ENCODE results near the gene COL23A1.
A peak's percentile ranks its signal among the peaks of the same experiment; 100 is the strongest.
"Not testable (repeated sequence)": the region's sequence is repeated elsewhere in the genome, so short reads cannot be mapped to it uniquely, and the experiment has no call there.

The COL23A1 gene

GRCh38 chr5:178249191-178249989 lies 340.8 kb downstream of the COL23A1 start:
- DNase-seq: peak; percentile 17

DNA sequence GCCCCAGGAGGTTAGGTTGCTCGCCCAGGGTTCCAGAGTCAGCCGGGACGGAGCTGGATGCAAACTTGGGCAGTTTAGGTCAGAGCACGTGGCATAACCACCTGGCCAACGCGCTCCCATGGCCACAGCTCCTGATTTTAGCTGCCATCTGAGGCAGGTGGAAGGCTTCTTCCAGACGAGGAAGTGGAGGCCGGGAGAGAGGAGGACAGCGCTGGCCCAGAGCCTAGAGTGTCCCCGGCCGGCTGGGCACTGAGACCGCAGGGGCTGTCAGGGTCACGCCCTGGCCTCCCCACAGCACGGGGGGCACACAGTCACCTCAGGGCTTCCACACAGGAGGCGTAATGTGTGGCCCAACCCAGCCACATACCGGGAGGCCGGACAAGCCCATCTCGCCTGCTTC lies 341.4 kb downstream of the COL23A1 start:
- DNase-seq: no peak

DNA sequence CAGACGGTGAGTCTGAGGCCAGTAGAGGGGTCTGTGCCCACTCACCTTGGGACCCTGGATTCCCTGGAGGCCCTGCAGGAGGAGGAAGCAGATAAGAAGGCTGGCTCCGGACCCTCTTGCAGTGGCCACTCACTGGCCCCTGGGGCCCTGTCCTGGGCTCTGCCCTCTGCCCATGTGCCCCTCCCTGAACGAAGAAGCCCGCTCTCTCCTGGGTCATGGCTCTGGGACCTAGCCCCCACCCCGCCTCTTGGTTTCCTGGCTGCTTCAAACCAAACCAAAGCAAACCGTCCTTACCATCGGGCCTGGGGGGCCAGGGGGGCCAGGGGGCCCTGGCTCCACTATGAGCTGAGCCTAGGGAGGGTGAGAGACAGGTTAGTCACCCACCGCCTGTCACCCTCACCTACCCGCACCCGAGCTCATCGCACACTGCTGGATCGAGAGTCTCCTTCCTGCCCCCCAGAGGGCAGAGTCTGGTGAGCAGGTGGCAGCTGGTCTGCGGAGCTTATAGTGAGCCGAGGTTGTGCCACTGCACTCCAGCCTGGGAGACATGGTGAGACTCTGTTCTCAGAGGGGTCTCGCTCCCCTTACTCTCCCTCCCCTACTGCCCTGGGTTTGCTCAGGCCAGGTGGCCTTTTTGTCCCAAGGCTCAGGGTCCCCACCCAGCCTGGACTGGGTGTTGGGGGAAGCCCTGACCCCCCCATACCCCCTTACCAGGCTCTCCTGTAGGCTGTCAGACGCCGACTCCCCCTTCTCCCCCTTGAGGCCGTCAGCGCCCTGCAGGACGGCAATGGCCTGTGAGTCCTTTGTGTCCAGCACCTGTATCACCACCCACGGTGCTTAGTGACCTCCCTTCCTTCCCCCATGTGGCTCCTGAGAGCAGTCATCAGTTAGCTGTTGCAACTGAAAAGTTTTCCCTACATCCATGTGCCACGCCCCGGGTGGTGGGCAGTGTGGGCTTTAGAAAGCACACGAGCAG lies 342.4 kb downstream of the COL23A1 start:
- DNase-seq: no peak

DNA sequence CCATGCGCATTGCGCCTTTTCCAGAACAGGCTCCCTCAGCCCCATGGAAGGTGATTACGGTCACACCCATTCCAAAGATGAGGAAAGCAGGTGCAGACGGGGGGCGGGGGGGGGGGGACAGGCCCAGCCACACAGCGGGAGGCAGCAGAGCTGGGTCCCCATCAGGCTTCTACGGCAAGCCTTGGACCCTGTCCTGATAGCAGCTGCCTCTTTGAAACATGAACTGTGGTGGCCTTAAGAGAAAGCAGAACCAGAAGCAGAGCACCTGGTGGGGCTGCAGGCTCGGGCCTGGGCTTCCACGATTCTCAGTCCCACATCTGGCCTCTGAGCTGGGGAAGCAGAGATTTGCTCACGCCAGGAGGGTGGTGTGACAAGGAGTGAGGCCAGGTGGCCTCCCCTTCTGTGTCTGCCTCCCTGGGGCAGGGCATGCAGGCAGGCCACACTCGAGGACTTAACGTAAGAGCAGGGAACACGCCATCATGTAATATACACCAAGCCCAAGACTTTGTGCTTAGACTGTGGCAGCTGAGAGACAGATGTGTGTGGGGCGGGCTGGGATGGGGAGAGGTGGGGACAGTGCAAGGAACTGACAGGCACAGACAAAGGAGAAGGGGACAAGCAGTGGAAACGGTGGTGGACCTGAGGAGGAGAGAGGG lies 343.4 kb downstream of the COL23A1 start:
- DNase-seq: no peak

GRCh38 chr5:178245389-178245788 lies 344.8 kb downstream of the COL23A1 start:
- no peak for DNase-seq

GRCh38 chr5:178244576-178244975 lies 345.6 kb downstream of the COL23A1 start:
- DNase-seq: peak; percentile 6

DNA sequence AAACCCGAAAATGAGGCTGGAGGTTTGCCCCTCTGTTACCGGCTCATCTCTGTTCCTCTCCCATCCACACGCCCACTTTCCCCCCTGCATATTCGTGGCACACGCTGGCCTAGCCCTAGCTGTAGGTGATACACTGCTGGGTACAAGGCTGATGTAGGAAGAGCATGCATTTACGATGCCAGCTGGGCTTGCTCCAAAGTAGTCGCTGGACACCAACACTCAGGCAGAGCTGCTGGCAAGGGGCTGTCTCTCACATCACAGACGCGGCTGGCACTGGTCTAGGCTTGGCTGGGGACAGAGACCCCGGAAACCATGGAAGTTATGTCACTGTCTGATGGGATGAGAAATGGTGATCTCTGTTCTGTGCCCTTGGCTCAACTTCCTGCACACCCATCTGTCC lies 347.8 kb downstream of the COL23A1 start:
- DNase-seq: no peak

DNA sequence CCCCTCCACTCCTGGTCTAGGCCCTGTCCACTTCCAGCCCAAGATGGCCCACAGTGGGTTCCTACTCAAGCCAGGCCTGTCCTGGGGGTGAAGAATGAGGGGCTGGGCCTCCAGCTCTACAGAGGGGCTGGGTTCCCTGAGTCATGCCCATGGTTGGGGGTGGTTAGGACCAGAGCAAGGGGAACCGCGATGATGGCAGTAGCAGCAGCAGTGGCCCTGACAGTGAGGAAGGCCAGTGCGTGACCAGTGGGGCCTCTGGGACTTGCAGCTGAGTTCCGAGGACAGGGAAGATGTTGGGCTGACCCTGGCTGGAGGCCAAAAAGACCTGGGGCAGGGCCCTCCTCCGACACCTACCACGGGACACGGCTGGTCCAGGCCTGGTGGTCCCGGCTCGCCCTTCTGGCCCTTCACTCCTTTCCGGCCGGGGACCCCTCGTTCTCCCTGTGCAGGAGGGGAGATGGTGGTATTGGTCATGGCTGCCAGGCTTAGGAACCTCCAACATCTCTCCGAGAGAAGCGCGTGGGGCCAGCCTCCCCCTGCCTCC lies 348.4 kb downstream of the COL23A1 start:
- DNase-seq: no peak

GRCh38 chr5:178241231-178241663 lies 348.9 kb downstream of the COL23A1 start:
- no peak for DNase-seq

DNA sequence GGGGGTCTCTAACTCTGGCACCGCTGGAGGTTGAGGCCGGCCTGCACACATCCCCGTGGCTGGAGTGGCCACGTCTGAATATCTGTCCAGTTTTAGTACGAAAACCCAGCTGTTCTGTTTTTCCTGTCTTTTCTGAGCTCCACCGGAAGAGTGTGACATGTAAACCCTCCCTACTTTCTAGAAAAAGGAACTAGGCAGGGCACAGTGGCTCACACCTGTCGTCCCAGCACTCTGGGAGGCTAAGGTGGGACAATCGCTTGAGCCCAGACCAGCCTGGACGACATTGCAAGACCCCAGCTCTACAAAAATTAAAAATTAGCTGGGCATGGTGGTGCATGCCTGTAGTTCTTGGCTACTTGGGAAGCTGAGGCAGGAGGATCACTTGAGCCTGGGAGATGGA lies 349.4 kb downstream of the COL23A1 start:
- DNase-seq: no peak

DNA sequence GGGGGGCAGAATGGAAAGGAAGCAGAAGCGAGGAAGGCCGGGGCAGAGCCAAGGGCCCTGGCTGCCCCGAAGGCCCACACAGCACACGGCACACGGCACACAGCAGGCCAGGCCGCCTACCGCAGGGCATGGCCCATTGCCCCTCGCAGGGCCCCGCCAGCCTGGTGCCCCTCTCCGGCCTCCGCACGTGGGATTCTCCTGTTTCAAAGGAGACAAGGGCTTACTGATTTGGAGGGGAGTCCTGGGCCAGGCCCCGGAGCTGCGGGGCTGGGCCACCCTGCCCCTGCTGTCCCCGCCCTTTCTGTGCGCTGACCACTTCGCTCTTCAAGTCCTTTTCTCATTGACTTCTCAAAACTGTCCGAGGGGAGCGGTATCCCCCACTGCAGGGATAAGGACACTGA lies 349.9 kb downstream of the COL23A1 start:
- DNase-seq: no peak

DNA sequence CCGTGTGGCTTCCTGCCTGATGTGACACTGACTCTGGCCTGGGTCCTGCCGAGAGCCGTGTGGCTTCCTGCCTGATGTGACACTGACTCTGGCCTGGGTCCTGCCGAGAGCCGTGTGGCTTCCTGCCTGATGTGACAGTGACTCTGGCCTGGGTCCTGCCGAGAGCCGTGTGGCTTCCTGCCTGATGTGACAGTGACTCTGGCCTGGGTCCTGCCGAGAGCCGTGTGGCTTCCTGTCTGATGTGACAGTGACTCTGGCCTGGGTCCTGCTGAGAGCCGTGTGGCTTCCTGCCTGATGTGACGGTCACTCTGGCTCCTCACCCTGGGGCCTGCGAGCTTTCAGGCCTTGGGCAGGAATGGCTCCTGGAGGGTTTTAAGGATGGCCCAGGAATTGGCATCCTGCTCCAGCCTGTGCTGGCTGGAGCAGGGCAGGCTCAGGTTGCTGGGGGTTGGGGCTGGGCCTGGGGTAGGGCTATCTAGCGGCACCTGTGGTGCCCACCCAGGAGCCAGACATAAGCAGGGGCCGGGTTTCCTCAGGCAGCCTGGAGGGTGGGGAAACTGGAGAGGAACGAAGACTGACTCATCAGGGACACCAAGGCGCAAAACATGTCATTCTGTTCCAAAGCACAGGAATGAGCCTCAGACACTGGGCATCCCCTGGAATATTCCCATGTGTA lies 350.4 kb downstream of the COL23A1 start:
- DNase-seq: not testable (repeated sequence)

DNA sequence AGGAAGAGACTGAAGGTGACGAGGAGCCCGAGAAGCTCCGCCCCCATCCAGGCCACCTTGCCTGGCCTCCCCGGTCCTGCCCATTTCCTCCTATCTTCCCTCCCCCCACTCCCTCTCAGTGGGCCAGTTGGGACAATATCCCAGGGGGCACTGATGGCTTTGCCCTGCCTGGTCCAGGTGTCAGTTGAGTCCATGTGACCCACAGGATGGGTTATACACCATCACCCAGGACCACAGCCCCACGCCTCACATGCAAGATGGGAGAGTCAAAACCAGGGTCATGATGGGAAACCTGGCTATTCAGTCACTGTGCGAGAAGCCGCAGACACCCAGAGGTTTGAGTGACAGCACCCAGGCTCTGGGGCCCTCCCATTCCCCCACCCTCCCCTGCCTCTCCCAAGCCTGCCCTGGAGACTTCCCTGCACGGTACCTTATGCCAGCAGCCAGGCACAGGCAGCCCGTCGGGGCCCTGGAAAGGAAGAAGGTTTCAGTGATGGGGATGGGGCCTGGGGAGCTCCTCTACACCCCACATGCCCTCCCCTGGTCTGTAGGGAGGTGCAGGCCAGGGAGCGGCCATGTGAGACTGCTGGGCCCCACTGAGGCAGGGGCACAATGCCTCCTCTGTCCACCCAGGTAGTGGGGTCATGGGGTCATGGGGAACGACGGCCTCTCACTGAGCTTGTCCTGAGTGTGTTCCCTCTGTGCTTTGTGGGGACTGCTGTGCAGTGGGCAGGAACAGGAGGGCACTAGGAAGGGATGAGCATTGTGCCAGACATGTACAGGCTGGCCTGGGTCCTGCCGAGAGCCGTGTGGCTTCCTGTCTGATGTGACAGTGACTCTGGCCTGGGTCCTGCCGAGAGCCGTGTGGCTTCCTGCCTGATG lies 351.2 kb downstream of the COL23A1 start:
- DNase-seq: no peak

- DNase-seq: no peak
Observed at GRCh38 chr5:178238313-178238635, 351.9 kb downstream of the COL23A1 start.

DNA sequence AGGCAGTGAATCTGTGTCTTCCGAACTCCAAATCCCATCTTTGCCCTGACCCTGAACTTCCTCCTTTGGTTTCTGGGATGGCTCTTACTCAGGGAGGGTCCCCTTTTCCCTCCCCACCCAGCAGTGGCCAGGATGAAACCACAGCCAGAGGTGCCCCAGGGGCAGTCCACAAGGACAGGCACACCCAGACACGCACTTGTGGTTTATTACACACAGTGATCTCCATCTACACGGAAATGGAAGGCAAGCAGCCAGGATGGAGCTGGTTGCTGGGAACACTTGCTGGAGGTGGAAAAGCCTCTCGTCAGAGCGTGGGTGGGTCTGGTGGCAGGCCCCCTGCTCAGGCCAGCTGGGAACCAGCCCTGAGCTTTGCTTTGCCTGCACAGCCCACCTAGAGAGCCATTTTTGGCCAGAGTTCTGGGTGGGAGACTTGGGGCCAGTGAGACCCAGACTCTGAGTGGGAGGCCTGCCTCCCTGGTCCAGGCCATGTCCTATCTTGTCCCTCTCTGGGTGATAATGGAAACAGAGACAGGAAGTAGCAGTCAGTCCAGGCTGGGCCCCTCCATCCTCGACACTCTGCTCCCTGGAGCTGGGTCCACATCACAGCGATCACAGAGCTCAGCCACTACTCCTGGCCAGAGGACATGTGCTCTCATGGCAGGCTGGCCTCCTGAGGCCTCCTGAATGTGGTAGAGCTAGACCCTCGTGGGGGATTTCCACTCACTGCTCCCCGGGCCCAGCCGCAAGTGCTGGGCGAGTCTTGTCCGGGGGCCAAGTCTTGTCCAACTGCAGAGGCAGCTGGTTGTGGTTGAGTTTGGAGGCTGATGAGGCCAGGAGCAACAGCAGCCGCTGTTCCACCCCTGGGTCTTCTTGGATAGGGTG lies 352.5 kb downstream of the COL23A1 start:
- DNase-seq: no peak

- no peak for DNase-seq
Observed at GRCh38 chr5:178236679-178237078, 353.5 kb downstream of the COL23A1 start.

DNA sequence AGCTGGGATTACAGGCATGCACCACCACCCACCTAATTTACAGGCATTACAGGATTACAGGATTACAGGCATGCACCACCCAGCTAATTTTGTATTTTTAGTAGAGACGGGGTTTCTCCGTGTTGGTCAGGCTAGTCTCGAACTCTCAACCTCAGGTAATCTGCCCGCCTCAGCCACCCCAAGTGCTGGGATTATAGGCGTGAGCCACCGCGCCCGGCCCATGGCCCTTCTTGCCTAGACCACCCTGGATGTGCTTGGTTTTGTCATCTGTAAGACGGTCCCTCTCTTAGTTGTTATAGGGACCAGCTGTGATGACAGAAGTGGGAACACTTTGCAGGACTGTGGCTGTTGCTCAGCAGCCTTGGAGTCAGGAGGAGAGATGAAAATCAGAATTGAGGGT lies 354.1 kb downstream of the COL23A1 start:
- no peak for DNase-seq

- DNase-seq: no peak
Observed at GRCh38 chr5:178235588-178235974, 354.6 kb downstream of the COL23A1 start.

DNA sequence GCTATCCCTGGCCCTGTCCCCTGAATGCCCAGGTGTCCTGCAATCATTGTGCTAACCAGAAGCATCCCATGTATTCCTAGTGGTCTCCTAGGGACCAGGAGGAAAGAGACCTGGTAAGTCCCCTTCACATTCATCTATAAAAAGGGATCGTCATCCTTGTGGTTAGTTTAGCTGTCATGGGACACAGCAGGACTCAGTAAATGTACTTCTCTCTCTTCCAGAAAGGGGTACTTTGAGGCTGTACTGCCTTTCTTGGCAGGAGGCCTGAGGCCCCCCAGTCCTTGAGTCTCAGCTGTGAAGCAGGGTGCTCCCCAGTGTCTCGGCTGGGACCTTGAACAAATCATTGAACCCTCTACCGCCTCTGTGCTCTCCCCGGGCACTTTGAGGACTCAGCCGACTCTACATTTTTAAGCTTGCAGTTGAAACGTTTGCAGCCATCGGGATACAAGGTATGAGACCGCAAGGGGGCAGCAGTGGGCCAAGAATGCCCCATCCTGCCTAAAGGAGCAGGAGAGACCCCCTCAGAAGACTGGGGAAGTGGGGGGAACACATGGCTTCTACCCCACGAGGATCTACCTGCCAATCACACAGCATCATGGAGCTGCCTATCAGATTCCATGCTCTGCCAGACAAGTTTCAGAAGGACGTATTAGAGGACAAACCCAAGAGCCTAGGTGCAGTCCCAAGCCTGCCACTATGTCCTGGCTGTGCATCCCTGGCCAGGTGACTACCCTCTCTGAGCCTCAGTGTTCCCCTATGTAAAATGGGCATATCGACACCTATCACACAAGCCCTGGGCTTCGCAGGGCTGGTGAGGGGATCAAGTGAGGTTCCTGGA lies 355.2 kb downstream of the COL23A1 start:
- peak; percentile 50 for DNase-seq

Data from fibroblast of skin of abdomen (primary cell).